Spleen (tissue), 11 donors: ENCODE results near the gene SV2A. TPM values are rescaled to one million over a fixed set of nuclear protein-coding genes. Genes with fewer than 3 reads are reported as not detected.

Experiments
- DNase-seq: peaks from one replicate; pipeline ENCODE4 v3.0.0-alpha.2; 2020
- H3K27ac ChIP-seq, 8 donors: fragments of 200-600 bp; sonication (generic) in 7 of 8; 1 replicate in 4 of 8; 2 replicates in 4 of 8; pipeline versions ENCODE4 v1.5.0 to v1.8.0; 2016 to 2021; ENCODE audit warnings: inconsistent platforms in 4 of 8, mild to moderate bottlenecking in 4 of 8, moderate library complexity in 1 of 8
- H3K27me3 ChIP-seq, 7 donors: fragments of 200-600 bp; sonication (generic) in 6 of 7; replicated peaks in 1 of 7; 1 replicate in 4 of 7; 2 replicates in 3 of 7; pipeline versions ENCODE4 v1.5.0 to v1.8.0; 2016 to 2021; ENCODE audit warnings: inconsistent platforms in 3 of 7, mild to moderate bottlenecking in 1 of 7
- H3K36me3 ChIP-seq, 6 donors: fragments of 200-600 bp; sonication (generic) in 5 of 6; 1 replicate in 4 of 6; 2 replicates in 2 of 6; pipeline versions ENCODE4 v1.5.0 to v1.8.0; 2016 to 2021; ENCODE audit warnings: inconsistent platforms in 2 of 6
- H3K4me1 ChIP-seq, 6 donors: fragments of 200-600 bp; sonication (generic) in 5 of 6; 1 replicate in 3 of 6; 2 replicates in 3 of 6; pipeline versions ENCODE4 v1.5.0 to v1.8.0; 2016 to 2021; ENCODE audit warnings: inconsistent platforms in 3 of 6
- H3K4me3 ChIP-seq, 8 donors: fragments of 200-600 bp; sonication (generic) in 7 of 8; 1 replicate in 4 of 8; 2 replicates in 4 of 8; pipeline versions ENCODE4 v1.5.0 to v1.8.0; 2016 to 2021; ENCODE audit warnings: inconsistent platforms in 4 of 8, mild to moderate bottlenecking in 4 of 8, moderate library complexity in 2 of 8
- H3K9me3 ChIP-seq, 8 donors: fragments of 200-600 bp; sonication (generic) in 7 of 8; 1 replicate in 4 of 8; 2 replicates in 4 of 8; pipeline versions ENCODE4 v1.5.0 to v1.8.0; 2016 to 2021; ENCODE audit warnings: inconsistent platforms in 4 of 8
- CTCF ChIP-seq, 11 experiments: fragments of 200-600 bp in 7 of 11; fragments of 450-650 bp in 4 of 11; sonication (generic) in 4 of 11; IDR thresholded peaks in 8 of 11; conservative IDR thresholded peaks in 3 of 11; 1 replicate in 7 of 11; 2 replicates in 4 of 11; pipeline versions ENCODE4 v1.4.0 to v1.8.0; 2016 to 2021; ENCODE audit warnings: antibody characterized with exemption in 11 of 11, inconsistent platforms in 4 of 11, mild to moderate bottlenecking in 1 of 11
- POLR2A ChIP-seq, 3 donors: fragments of 450-650 bp; IDR thresholded peaks; one replicate each; pipeline ENCODE4 v1.5.1; 2017; ENCODE audit warnings: antibody characterized with exemption in 3 of 3, mild to moderate bottlenecking in 1 of 3
- POLR2AphosphoS5 ChIP-seq, 3 donors: sonication (generic); formaldehyde crosslinking; IDR thresholded peaks; one replicate each; pipeline ENCODE4 v1.5.1; 2017; ENCODE audit warnings: antibody characterized with exemption in 3 of 3
- WGBS, 5 donors: extraction: QIAGEN DNeasy Blood & Tissue Kit in 3 of 5; methylation state at CpG; one replicate each; pipeline versions ENCODE4 v1.1.5 to v1.1.7; 2013 to 2018; 5-methylcytosine and 5-hydroxymethylcytosine counted together
- intact Hi-C: fragments of 100-400 bp; cut with DNase I; formaldehyde crosslinking; loops from one replicate; pipeline ENCODE4 v1.15.0; 2023; ENCODE audit warnings: low total_unique reads
- polyA plus RNA-seq, 3 donors: library from polyadenylated mRNA; stranded (reverse); fragments of 200-250 nt; gene quantifications; one replicate each; pipeline ENCODE4 v1.2.1, GENCODE V29; 2013
- total RNA-seq, 7 donors: library from RNA; depleted of rRNA in 3 of 7; stranded (reverse); fragments of >200 nt in 3 of 7; fragmentation: NEBNext Ultra II Directional in 4 of 7; extraction: Animal tissue kit (Norgen Biotek cat#: 25700) in 4 of 7; gene quantifications; one replicate each; pipeline versions ENCODE4 v1.1.0 to v1.2.1, GENCODE V29; 2016 to 2021
- donor health status: healthy with polysubstance abuse.
- donor health status: DM: no; HTN: no; CAD: no; lungs with moderate emphysema.
- donor health status: DM: no; HTN: no; CAD: no.
- donor health status: Bipolar disorder and iron deficiency.
- donor health status: healthy.
- donor health status: DM: no; HTN: no; CAD: no.
- donor health status: DM: yes; HTN: yes; CAD: no.

The SV2A gene
- total and polyA plus RNA-seq, 10 donors, result 0.43 to 3.7 (median 1.9) TPM

- Histone ChIP-seq H3K9me3 (no peaks in the 10 kb centered on the region), H3K36me3 (peaks cover 11 to 35% (median 33%) of the 10 kb centered on the region in 6 donors), H3K27ac (peak overlapping the region; percentile 93 to 99 (median 98)), H3K27me3 (no peaks in the 10 kb centered on the region), H3K4me1 (peaks cover 24 to 69% (median 42%) of the 10 kb centered on the region in 6 donors), H3K4me3 (peak overlapping the region; percentile 78 to 98 (median 92))
- 0% methylated on average over 1 of the region's 1 CpG for WGBS, 5 donors
- intact Hi-C loops, result no loop called here
- TF ChIP-seq POLR2AphosphoS5 (IDR thresholded peaks at IDR 0.05) (no peak), CTCF (IDR thresholded peaks at IDR 0.05 in 8 of 11, conservative IDR thresholded peaks at IDR 0.05 in 3 of 11) (no peak), POLR2A (IDR thresholded peaks at IDR 0.05) (no peak)
- DNase-seq, result no peak
Observed at GRCh38 chr1:149928401-149928724, 10.7 kb upstream of the SV2A start.

- H3K27ac ChIP-seq, result peak within 1 kb of the TSS; percentile 93 to 99 (median 98)
- 0% methylated on average over 28 to 47 of the region's 47 CpGs for WGBS, 5 donors
- TF ChIP-seq POLR2AphosphoS5 (IDR thresholded peaks at IDR 0.05), result peak in 2 of 3 donors; percentile 99
- peak in 4 of 11 experiments; percentile 8 to 37 (median 26) for TF ChIP-seq CTCF (IDR thresholded peaks at IDR 0.05 in 8 of 11, conservative IDR thresholded peaks at IDR 0.05 in 3 of 11)
- TF ChIP-seq POLR2A (IDR thresholded peaks at IDR 0.05), result peak in 2 of 3 donors; percentile 76 to 94
- intact Hi-C loops, result no loop called here
- no peaks in the 10 kb centered on the region for H3K27me3 ChIP-seq
- DNase-seq, result peak; percentile 99
- H3K36me3 ChIP-seq, result peaks cover 14 to 41% (median 38%) of the 10 kb centered on the region in 6 donors
- peaks cover 24 to 69% (median 42%) of the 10 kb centered on the region in 6 donors for H3K4me1 ChIP-seq
- H3K4me3 ChIP-seq, result peak within 1 kb of the TSS; percentile 78 to 98 (median 92)
- H3K9me3 ChIP-seq, result no peaks in the 10 kb centered on the region
Observed at GRCh38 chr1:149927563-149928400, 10.1 kb upstream of the SV2A start, which contains the start of gene SF3B4. Gene SF3B4 (minus strand): TSS chr1:149927803. CDS start chr1:149927759, 44 bp downstream.

- Histone ChIP-seq H3K27ac (peak overlapping the region; percentile 93 to 99 (median 98)), H3K27me3 (no peaks in the 10 kb centered on the region), H3K9me3 (no peaks in the 10 kb centered on the region), H3K36me3 (peaks cover 19 to 48% (median 45%) of the 10 kb centered on the region in 6 donors), H3K4me3 (peak overlapping the region; percentile 78 to 98 (median 92)), H3K4me1 (peaks cover 24 to 69% (median 42%) of the 10 kb centered on the region in 6 donors)
- intact Hi-C loops, result no loop called here
- TF ChIP-seq POLR2A (IDR thresholded peaks at IDR 0.05) (no peak), CTCF (IDR thresholded peaks at IDR 0.05 in 8 of 11, conservative IDR thresholded peaks at IDR 0.05 in 3 of 11) (no peak), POLR2AphosphoS5 (IDR thresholded peaks at IDR 0.05) (no peak)
- 3 to 5% (median 3%) methylated on average over 10 of the region's 10 CpGs for WGBS, 5 donors
- DNase-seq, result no peak
Observed at GRCh38 chr1:149927056-149927562, 9.5 kb upstream of the SV2A start.

GRCh38 chr1:149926296-149926695 lies 8.7 kb upstream of the SV2A start:
- no peaks in the 10 kb centered on the region for H3K27me3 ChIP-seq
- H3K9me3 ChIP-seq, result no peaks in the 10 kb centered on the region
- H3K4me3 ChIP-seq, result peak overlapping the region in 4 of 8 donors; percentile 81 to 97 (median 90)
- 95 to 98% (median 96%) methylated on average over 9 of the region's 9 CpGs for WGBS, 5 donors
- no peak overlapping the region for H3K27ac ChIP-seq
- H3K36me3 ChIP-seq, result peaks cover 19 to 56% (median 47%) of the 10 kb centered on the region in 6 donors
- no peak for DNase-seq
- peaks cover 24 to 67% (median 42%) of the 10 kb centered on the region in 6 donors for H3K4me1 ChIP-seq
- TF ChIP-seq CTCF (IDR thresholded peaks at IDR 0.05 in 8 of 11, conservative IDR thresholded peaks at IDR 0.05 in 3 of 11) (no peak), POLR2A (IDR thresholded peaks at IDR 0.05) (no peak), POLR2AphosphoS5 (IDR thresholded peaks at IDR 0.05) (no peak)
- intact Hi-C loops, result no loop called here
